Right lung (tissue), 5 donors: ENCODE results near the gene PNLIPRP2. TPM values are rescaled to one million over a fixed set of nuclear protein-coding genes. Genes with fewer than 3 reads are reported as not detected.

Experiments used
- DNase-seq, 2 donors: peaks; one replicate each; pipeline ENCODE4 v3.0.0-alpha.2; 2013
- polyA plus RNA-seq, 5 donors: library from polyadenylated mRNA; unstranded; fragments of 120-200 nt; gene quantifications; one replicate each; pipeline versions ENCODE4 v1.2.1 to v1.2.3, GENCODE V29; 2013; ENCODE audit warnings: inconsistent platforms in 1 of 5, low replicate concordance in 1 of 5; ENCODE audit not compliant: insufficient read length in 5 of 5, insufficient read depth in 1 of 5

PNLIPRP2 gene
- polyA plus RNA-seq, 5 donors = not detected

DNA sequence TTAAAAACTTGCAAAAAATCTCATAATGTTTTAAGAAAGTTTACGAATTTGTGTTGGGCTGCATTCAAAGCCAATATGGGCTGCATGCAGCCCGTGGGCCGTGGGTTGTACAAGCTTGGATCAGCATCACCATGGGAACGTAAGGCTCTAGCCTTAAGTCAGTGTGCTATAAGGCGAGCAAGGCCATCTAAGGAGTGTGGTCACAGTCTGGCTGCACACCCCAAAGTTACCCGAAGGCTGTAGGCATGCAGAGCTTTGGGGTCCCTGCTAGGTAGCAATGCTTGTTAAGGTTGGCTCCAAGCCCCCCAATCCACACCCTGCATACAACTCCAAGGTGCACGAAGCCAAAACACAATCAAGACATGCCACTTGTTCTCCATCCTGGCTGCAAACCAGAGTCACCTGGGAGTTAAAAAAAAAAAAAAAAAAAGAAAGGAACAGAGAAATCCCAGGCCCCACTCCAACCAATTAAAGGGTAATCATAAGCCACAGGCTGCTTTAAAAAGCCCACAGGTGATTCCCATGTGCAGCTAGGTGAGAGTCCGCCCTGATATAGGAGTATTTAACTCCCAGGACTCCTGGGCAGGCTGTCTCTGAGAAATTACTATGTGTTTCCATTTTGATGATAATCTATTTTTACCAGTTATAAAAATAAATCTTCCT, 8.5 kb upstream of the PNLIPRP2 start:
- DNase-seq = no peak

DNA sequence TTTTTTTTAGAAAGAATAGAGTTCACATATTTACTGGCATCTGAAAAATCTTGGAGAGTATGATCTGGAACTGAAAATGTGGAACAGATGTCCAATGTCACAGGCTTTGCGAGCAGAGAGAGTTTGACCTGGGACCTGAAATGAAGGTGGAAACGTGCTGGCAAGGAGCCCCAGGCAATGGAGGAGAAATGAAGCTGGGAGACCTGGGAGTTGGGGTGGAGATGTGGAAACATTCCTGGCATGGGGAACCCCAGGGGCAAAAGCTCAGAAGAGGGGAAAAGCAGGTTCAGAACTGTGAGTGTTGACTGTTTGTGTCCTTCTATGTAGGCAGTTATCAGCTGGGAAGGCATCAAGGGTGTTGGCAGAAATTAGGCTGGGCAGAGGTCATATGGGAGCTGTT, 7.3 kb upstream of the PNLIPRP2 start:
- no peak for DNase-seq

DNA sequence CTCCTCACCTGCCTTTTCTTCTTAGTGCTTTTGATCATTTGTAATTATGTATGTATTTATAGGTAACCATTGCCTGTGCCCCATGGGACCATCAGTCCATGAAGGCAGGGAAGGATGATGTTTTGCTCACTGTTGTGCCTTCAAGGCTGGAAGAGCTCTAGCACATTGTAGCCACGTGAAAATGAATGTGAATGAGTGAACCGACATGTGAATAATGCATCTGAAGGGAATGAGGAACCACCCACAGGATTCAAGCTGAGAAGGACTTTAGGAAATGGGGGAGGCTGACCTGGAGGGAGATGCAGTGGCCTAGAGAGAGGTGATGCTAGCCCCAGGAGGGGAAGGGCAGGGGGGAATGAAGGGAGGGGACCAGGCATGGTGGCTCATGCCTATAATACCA, 6.0 kb upstream of the PNLIPRP2 start:
- no peak for DNase-seq

DNA sequence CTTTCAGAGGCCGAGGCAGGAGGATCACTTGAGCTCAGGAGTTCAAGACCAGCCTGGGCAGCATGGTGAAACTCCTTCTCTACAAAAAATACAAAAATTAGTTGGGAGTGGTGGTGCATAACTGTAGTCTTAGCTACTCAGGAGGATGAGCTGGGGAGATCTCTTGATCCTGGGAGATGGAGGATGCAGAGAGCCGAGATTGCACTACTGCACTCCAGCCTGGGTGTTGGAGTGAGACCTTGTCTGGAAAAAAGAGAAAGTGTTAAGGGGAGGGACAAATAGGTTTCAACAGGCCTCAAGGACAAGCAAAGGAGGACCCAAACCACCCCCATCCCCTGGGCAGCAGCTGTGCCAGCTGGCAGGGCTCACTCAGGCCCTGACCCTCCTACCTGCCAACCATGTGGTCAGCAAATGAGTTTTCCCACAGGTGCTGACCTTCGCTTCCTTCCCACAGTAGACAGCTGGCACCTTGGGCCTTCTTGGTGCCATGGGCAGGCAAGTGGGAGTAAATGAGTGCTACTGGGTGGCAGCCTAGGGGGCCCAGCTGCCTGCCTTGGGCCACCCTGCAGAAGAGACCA, 5.5 kb upstream of the PNLIPRP2 start:
- DNase-seq = no peak

DNA sequence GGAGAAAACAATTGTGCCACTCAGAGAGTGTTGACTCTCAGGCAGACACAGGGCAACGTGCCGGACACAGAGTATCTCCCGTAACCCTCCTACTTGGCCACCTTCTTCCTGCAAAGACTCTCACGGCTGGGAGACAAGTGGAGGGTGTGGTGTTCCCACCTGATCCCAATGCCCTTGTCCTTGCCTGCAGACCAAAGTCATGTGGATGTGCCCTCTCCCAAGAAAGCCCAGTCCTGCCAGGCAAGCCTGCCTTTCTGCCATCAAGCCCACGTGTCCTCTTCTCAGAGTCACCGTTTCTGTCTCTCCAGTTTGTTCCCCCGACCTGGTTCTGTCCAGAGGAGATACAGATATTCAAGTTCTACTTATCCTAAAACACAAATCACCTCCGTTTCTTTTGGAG, 723 bp downstream of the PNLIPRP2 start:
- DNase-seq = no peak

DNA sequence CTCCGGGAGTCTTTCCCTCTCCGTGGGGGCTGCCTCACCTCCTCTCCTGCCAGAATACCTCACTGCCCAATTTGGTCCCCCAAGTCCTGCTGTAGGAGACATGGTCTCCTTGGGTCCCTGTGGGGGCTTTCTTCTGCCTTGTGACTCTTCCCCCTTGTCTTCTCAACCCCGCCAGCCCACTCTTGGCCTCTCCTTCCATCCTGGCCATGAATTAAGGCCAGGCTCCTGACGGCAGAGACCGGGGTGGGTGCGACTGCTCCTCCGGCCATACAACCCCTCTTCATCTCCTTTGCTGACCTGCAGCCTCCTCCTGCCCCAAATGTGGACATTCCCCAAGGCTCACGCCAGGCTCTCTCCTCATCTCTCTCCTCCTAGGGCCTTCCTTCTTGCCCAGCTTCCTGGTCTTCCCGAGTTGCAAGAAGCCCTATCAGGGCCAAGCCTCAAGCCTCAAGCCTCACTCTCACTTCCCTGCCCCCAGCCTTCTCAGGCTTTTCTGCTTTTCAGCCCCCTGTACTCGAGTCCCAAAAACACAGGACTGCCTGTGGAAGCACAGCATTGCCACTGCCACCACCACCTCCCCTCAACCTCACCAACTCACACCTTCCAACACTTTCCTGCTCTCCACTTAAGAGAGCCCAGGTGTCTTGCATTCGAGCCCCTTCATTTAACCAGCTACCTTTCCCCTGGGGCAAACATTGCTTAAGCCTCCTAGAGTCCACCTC, 1.3 kb downstream of the PNLIPRP2 start:
- no peak for DNase-seq

DNA sequence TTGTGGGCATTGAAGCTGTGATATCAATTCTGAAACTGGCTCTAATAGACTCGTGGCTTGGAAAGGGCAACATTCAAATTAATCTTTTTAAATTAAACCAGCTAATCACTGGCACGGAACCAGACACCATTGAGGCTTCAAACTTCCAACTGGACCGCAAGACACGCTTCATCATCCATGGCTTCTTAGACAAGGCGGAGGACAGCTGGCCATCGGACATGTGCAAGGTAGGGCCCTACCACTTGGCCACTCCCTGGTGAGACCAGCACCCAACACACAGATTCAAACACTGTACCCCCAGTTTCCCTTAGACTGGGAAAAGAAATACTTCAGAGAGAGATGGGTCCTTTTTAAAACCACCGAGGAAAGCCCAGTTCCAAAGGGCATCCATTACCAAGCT, 5.1 kb downstream of the PNLIPRP2 start:
- no peak for DNase-seq

DNA sequence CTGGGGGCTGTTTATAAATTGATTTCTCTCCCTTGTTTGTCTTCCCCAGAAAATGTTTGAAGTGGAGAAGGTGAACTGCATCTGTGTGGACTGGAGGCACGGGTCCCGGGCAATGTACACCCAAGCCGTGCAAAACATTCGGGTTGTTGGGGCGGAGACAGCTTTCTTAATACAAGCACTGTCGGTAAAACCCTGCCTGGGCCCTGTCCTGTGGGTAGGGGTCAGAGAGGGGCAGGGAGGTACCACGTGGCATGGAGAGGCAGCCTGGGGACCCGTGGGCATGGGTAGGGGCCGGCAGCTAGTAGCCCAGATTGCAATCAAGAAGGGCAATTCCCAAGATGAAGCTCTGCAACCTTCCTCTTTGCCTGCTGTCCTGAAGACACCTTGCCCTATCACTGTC, 6.1 kb downstream of the PNLIPRP2 start:
- DNase-seq = no peak

DNA sequence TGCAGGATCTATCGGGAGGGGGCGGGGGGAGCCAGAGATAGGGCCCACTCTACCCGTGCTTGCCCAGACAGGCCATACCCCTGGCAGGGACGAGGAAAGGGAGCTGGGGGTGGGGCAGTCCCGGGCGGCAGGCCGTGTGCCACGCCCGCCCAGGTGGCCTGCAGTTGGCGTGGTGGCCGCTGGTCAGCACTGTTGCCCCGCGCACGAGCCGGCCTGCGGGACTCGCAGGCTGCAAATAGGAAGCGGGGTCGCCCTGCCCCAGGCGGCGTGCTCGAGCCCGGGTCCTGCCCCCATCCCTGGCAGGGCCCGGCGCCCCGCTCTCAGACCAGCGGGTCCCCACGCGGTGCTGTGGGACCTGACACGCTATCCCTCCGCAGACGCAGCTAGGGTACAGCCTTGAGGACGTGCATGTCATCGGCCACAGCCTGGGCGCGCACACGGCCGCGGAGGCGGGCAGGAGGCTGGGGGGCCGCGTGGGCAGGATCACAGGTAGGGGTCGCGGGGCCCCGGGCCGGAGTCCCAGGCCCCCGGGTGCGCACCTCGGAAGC, 6.7 kb downstream of the PNLIPRP2 start:
- DNase-seq = peak; percentile 14 to 27

DNA sequence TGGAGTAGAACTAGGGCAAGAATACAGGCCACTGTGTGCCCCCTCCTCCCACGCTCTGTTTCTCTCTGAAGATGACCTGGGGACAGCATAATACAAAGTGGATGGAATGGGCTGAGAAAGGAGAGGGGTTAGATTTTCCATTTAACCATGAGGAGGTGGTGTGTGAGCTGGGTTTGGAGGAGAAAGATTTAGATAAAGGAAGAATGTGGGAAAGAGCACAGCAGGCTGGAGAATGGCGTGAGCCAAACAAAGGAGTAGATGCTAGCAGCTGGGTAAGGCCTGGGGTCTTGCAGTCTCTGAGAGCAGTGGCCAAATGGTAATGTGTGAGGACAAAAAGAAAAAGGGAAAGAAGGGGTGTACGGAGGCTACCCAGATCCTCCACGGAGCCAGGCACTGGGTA, 8.6 kb downstream of the PNLIPRP2 start:
- DNase-seq = no peak

DNA sequence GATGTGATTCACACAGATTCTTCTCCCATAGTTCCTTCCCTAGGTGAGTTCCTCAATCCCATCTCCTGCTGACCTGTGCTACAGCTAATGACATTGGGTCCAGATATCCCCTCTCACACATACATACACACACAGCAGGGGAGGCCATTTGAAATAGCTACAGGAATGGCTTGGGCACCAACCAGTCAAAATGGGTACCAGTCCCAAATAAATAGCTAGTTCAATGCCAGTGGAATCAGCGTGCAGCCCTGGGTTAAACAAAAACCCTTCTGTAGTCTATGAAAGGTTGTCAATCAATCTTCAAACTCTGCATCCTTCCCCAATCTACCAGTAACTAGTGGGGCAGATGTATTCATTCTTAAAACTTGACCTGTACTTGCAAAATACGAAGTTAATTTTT, 9.3 kb downstream of the PNLIPRP2 start:
- DNase-seq = no peak

DNA sequence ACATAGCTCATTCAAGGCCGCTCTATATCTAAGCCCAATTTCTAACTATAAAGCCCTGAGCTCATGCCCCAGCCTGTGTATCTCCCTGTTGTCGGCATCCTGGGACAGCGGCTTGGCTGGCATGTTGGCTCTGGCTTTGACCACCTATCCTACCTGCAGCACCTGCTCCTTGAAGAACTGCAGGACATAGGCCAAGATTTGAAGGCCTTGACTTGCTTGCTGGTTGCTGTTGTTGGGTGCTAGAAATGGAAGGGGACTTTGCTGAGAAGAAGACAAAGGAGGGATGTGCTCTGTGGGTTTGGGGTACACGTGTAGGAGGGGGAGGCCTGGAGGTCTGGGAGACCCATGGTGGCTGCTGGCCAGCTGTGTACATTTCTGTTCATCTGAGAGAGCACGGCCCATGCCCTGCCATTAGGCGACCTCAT, 11.1 kb downstream of the PNLIPRP2 start:
- DNase-seq = no peak

DNA sequence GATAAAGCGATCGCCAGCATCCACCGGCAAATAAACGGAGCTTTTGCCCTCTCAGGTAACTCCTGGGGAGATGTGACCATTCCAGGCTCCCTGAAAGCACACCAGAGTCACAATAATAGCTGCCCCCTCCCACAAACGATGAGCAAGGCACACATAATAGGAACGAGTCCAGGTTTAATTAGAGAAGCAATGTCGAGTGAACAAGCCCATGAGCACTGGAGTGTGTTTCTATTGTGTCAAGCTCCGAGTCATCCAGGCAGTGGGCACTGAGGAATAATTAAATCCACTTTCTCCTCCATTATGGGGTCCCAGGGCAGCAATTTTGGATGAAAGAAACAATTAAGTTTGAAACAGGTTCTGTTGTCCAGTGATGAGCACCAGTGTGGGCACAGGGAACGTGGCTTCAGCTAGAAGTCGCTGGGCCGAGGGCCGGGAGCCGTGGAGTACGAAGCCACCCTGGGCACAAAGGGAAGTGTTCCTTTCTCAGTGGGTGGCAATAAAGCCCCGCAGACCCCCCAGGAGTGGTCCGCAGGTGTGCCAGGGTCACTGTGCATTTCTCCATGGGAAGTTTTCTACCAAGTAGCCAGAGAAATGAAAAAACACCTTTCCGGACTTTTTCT, 12.0 kb downstream of the PNLIPRP2 start:
- DNase-seq = no peak

DNA sequence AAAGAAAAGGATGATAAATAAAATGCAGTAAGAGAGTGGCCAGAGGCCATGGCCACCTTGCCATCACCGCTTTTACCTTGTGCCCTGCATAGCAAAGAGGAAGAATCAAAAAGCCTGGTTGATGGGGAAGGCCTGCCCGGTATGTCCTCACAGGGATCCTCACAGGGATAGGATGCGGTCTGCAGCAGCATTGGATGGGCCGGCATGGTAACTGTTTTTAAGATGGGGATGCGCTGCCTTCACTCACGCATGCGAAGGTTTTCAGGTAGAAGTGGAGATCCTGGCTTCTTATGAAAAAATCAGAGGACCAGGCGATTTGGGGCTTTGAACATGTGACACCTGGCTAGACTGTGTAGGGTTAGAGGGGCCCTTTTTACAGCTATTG, 12.5 kb downstream of the PNLIPRP2 start:
- no peak for DNase-seq

DNA sequence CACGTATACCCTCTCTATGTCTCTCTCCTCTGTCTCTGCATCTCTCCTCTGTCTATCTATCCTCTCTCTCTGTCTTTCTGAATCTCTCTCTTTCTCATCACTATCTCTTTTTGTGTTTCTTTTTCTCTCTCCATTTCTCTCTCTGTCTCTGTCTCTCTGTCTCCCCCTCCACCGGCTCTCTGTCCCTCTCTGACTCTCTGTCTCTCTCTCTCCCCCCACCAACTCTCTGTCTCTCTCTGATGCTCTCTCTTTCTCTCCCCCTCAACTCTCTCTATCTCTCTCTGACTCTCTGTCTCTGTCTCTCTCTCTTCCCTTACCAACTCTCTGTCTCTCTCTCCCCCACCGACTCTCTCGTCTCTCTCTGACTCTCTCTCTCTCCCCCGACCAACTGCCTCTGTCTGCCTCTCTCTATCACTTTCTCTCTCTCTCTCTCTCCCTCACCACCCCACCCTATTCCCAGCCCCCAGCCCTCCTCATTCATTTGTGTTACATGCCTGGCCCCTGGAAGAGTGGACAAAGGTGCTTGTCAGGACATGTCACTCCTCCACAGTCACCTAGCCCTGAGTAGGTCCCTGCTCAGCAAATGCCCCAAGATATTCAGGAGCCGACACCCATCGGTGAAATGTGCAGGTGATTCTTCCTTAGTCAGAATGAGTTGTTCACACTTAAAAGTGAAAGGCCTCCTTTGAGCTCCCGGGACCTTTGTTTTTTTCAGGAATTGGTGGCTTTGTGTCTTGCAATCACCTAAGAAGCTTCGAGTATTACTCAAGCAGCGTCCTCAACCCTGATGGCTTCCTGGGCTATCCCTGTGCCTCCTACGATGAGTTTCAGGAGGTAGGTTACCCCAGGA, 13.6 kb downstream of the PNLIPRP2 start:
- no peak for DNase-seq

DNA sequence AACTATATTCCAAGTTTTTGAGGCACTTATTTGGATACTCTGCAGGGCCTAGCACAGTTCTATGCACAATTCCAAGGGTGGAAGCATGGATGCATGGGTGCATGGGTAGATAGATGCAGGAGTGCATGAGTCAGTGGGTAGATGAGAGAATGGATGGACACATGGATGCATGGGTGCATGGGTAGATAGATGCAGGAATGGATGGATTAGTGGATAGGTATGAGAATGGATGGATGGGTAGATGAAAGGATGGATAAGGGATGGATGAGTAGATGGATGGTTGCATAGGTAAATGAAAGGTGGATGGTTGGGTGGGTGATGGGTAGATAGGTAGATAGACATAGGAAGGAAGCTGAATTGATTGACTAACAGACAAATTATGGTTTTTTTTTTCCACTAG, 15.6 kb downstream of the PNLIPRP2 start:
- no peak for DNase-seq

DNA sequence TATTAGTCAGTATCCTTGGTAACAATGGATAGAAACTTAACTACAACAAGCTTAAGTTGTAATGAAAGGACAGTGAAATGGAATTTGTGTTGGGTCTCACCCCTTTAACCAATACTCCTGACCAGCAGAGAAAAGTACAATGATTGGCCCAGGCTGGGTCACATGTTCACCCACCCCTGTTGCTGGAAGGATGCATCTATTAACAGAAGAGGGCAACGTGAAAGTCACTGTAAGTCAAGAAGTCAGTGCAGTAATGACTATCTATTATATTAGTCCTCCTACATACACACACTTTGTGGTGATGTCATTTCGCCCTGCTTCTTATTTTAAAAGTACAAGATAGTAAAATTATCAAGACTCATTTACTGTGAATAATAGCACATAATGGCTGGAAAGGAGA, 16.2 kb downstream of the PNLIPRP2 start:
- DNase-seq = no peak

DNA sequence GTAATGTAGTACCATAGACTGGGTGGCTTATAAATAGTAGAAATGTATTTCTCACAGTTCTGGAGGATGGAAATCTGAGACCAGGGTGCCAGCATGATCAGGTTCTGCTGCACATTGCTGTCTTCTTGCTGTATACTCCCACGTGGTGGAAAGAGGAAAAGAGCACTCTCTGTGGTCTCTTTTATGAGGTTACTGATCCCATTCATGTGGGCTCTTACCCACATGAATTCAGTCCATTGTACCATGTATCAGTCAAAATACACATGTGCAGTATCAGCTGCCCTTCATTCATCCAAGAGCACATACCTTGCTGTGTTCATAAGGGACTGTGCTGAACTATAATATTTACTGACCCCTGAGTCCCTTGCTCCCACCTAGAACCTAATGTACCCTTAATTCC, 17.1 kb downstream of the PNLIPRP2 start:
- no peak for DNase-seq

DNA sequence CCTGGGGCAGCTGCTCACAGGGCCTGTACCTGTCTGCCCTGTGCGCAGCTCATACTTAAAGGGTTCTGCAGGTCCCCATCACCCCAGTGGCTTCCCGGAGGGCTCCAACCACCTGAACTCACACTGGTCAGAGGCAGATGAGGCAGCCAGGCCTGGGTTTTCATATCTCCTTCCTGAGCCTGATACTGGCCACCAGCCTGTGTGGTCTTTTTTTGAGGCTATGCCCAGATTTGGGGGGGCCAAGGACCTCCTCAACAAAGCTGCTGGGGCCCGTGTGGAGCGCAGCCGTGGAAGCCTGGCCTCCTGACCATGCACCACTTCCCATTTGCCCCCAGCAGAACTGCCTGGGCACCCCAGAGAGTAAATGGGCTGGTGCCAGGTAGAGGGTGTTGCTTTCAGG, 25.7 kb downstream of the PNLIPRP2 start:
- no peak for DNase-seq

DNA sequence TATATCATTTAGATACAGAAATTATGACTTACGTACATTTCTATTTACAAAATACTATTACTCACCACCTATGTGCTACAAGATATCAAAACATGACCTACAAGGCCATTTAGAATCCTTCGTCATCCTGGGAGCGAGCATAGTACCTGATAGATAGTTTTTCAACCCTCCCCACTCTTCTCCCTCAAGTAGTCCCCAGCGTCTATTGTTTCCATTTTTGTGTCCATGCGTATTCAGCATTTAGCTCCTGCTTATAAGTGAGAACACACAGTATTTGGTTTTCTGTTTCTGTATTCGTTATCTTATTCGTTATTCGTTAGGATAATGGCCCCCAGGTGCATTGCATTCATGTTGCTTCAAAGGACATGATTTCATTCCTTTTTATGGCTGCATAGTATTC, 28.1 kb downstream of the PNLIPRP2 start:
- no peak for DNase-seq

DNA sequence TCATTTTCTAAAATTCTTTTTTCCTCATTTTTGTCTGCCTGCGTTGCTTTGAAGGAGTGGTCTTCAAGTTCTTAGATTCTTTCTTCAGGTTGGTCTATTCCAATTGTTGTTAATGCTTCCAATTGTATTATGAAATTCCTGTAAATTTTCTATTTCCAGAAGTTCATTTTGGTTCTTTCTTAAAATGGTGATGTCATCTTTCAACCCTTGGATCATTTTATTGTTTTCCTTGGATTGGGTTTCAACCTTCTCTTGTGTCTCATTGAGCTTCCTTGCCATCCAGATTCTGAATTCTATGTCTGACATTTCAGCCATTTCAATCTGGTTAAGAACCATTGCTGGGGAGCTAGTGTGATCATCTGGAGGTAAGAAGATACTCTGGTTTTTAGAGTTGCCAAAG, 33.1 kb downstream of the PNLIPRP2 start:
- no peak for DNase-seq

DNA sequence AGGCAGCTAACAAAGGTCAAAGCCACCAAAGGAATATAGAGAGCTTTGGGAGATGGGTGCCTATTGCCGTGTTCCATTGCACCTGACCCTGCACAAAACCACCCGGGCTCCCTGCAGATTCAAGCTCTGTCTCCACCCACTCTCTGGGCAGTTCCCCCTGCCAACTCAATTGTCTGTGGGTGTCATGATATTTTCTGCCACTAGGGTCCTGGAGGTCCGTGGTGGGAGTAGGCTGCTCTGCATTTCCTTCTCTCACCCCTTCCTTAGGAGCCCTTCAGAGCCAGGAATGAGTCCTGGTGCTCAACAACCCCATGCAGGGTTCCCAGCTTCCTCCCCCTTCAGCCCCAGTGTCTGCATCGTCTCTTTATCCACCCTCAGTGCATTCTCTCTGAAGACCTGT, 34.1 kb downstream of the PNLIPRP2 start:
- no peak for DNase-seq
